Spleen (tissue), 11 donors: ENCODE data around the gene CACNA1C. TPM values are rescaled to one million over a fixed set of nuclear protein-coding genes. Genes with fewer than 3 reads are reported as not detected.

Source experiments
- DNase-seq: peaks from one replicate; pipeline ENCODE4 v3.0.0-alpha.2; 2020
- H3K27ac ChIP-seq, 8 donors: fragments of 200-600 bp; sonication (generic) in 7 of 8; 1 replicate in 4 of 8; 2 replicates in 4 of 8; pipeline versions ENCODE4 v1.5.0 to v1.8.0; 2016 to 2021; ENCODE audit warnings: inconsistent platforms in 4 of 8, mild to moderate bottlenecking in 4 of 8, moderate library complexity in 1 of 8
- H3K27me3 ChIP-seq, 7 donors: fragments of 200-600 bp; sonication (generic) in 6 of 7; replicated peaks in 1 of 7; 1 replicate in 4 of 7; 2 replicates in 3 of 7; pipeline versions ENCODE4 v1.5.0 to v1.8.0; 2016 to 2021; ENCODE audit warnings: inconsistent platforms in 3 of 7, mild to moderate bottlenecking in 1 of 7
- H3K36me3 ChIP-seq, 6 donors: fragments of 200-600 bp; sonication (generic) in 5 of 6; 1 replicate in 4 of 6; 2 replicates in 2 of 6; pipeline versions ENCODE4 v1.5.0 to v1.8.0; 2016 to 2021; ENCODE audit warnings: inconsistent platforms in 2 of 6
- H3K4me1 ChIP-seq, 6 donors: fragments of 200-600 bp; sonication (generic) in 5 of 6; 1 replicate in 3 of 6; 2 replicates in 3 of 6; pipeline versions ENCODE4 v1.5.0 to v1.8.0; 2016 to 2021; ENCODE audit warnings: inconsistent platforms in 3 of 6
- H3K4me3 ChIP-seq, 8 donors: fragments of 200-600 bp; sonication (generic) in 7 of 8; 1 replicate in 4 of 8; 2 replicates in 4 of 8; pipeline versions ENCODE4 v1.5.0 to v1.8.0; 2016 to 2021; ENCODE audit warnings: inconsistent platforms in 4 of 8, mild to moderate bottlenecking in 4 of 8, moderate library complexity in 2 of 8
- H3K9me3 ChIP-seq, 8 donors: fragments of 200-600 bp; sonication (generic) in 7 of 8; 1 replicate in 4 of 8; 2 replicates in 4 of 8; pipeline versions ENCODE4 v1.5.0 to v1.8.0; 2016 to 2021; ENCODE audit warnings: inconsistent platforms in 4 of 8
- CTCF ChIP-seq, 11 experiments: fragments of 200-600 bp in 7 of 11; fragments of 450-650 bp in 4 of 11; sonication (generic) in 4 of 11; IDR thresholded peaks in 8 of 11; conservative IDR thresholded peaks in 3 of 11; 1 replicate in 7 of 11; 2 replicates in 4 of 11; pipeline versions ENCODE4 v1.4.0 to v1.8.0; 2016 to 2021; ENCODE audit warnings: antibody characterized with exemption in 11 of 11, inconsistent platforms in 4 of 11, mild to moderate bottlenecking in 1 of 11
- POLR2A ChIP-seq, 3 donors: fragments of 450-650 bp; IDR thresholded peaks; one replicate each; pipeline ENCODE4 v1.5.1; 2017; ENCODE audit warnings: antibody characterized with exemption in 3 of 3, mild to moderate bottlenecking in 1 of 3
- POLR2AphosphoS5 ChIP-seq, 3 donors: sonication (generic); formaldehyde crosslinking; IDR thresholded peaks; one replicate each; pipeline ENCODE4 v1.5.1; 2017; ENCODE audit warnings: antibody characterized with exemption in 3 of 3
- WGBS, 5 donors: extraction: QIAGEN DNeasy Blood & Tissue Kit in 3 of 5; methylation state at CpG; one replicate each; pipeline versions ENCODE4 v1.1.5 to v1.1.7; 2013 to 2018; 5-methylcytosine and 5-hydroxymethylcytosine counted together
- intact Hi-C: fragments of 100-400 bp; cut with DNase I; formaldehyde crosslinking; loops from one replicate; pipeline ENCODE4 v1.15.0; 2023; ENCODE audit warnings: low total_unique reads
- polyA plus RNA-seq, 3 donors: library from polyadenylated mRNA; stranded (reverse); fragments of 200-250 nt; gene quantifications; one replicate each; pipeline ENCODE4 v1.2.1, GENCODE V29; 2013
- total RNA-seq, 7 donors: library from RNA; depleted of rRNA in 3 of 7; stranded (reverse); fragments of >200 nt in 3 of 7; fragmentation: NEBNext Ultra II Directional in 4 of 7; extraction: Animal tissue kit (Norgen Biotek cat#: 25700) in 4 of 7; gene quantifications; one replicate each; pipeline versions ENCODE4 v1.1.0 to v1.2.1, GENCODE V29; 2016 to 2021
- donor health status: healthy with polysubstance abuse.
- donor health status: DM: no; HTN: no; CAD: no; lungs with moderate emphysema.
- donor health status: DM: no; HTN: no; CAD: no.
- donor health status: Bipolar disorder and iron deficiency.
- donor health status: healthy.
- donor health status: DM: no; HTN: no; CAD: no.
- donor health status: DM: yes; HTN: yes; CAD: no.

The CACNA1C gene
- total and polyA plus RNA-seq, 10 donors, result 0.67 to 27.6 (median 18.4) TPM

- TF ChIP-seq POLR2A (IDR thresholded peaks at IDR 0.05) (no peak), CTCF (IDR thresholded peaks at IDR 0.05 in 8 of 11, conservative IDR thresholded peaks at IDR 0.05 in 3 of 11) (no peak), POLR2AphosphoS5 (IDR thresholded peaks at IDR 0.05) (no peak)
- DNase-seq, result no peak
- Histone ChIP-seq H3K27ac (no peak overlapping the region), H3K27me3 (no peaks in the 10 kb centered on the region), H3K4me3 (no peak overlapping the region), H3K36me3 (no peaks in the 10 kb centered on the region), H3K4me1 (peaks cover 4 to 40% (median 9%) of the 10 kb centered on the region in 6 donors), H3K9me3 (no peaks in the 10 kb centered on the region)
- intact Hi-C loops, result no loop called here
- 43 to 65% (median 53%) methylated on average over 3 of the region's 3 CpGs for WGBS, 5 donors
These were observed 282.7 kb downstream of the CACNA1C start for GRCh38 chr12:2335513-2335912.

GRCh38 chr12:2335916-2336315 lies 283.1 kb downstream of the CACNA1C start:
- Histone ChIP-seq H3K36me3 (no peaks in the 10 kb centered on the region), H3K27ac (peak overlapping the region in 2 of 8 donors; percentile 1 to 31), H3K4me3 (no peak overlapping the region), H3K4me1 (peaks cover 1 to 43% (median 10%) of the 10 kb centered on the region in 6 donors), H3K27me3 (no peaks in the 10 kb centered on the region), H3K9me3 (no peaks in the 10 kb centered on the region)
- intact Hi-C loops, result no loop called here
- WGBS, 5 donors, result 58 to 73% (median 70%) methylated on average over 3 of the region's 3 CpGs
- TF ChIP-seq POLR2A (IDR thresholded peaks at IDR 0.05) (no peak), POLR2AphosphoS5 (IDR thresholded peaks at IDR 0.05) (no peak), CTCF (IDR thresholded peaks at IDR 0.05 in 8 of 11, conservative IDR thresholded peaks at IDR 0.05 in 3 of 11) (no peak)
- DNase-seq, result no peak

- 30 to 44% (median 35%) methylated on average over 5 of the region's 5 CpGs for WGBS, 5 donors
- H3K27ac ChIP-seq, result peak overlapping the region in 2 of 8 donors; percentile 1 to 31
- no peaks in the 10 kb centered on the region for H3K36me3 ChIP-seq
- intact Hi-C loops, result no loop called here
- H3K27me3 ChIP-seq, result no peaks in the 10 kb centered on the region
- no peaks in the 10 kb centered on the region for H3K9me3 ChIP-seq
- H3K4me3 ChIP-seq, result no peak overlapping the region
- peaks cover 0 to 47% (median 12%) of the 10 kb centered on the region in 6 donors for H3K4me1 ChIP-seq
- TF ChIP-seq POLR2A (IDR thresholded peaks at IDR 0.05) (no peak), POLR2AphosphoS5 (IDR thresholded peaks at IDR 0.05) (no peak), CTCF (IDR thresholded peaks at IDR 0.05 in 8 of 11, conservative IDR thresholded peaks at IDR 0.05 in 3 of 11) (no peak)
- DNase-seq, result no peak
These were observed 283.6 kb downstream of the CACNA1C start for GRCh38 chr12:2336409-2336829.

- intact Hi-C loops, result no loop called here
- 82 to 91% (median 89%) methylated on average over 11 of the region's 11 CpGs for WGBS, 5 donors
- DNase-seq, result no peak
- Histone ChIP-seq H3K4me1 (peaks cover 0 to 51% (median 16%) of the 10 kb centered on the region in 6 donors), H3K27me3 (no peaks in the 10 kb centered on the region), H3K9me3 (no peaks in the 10 kb centered on the region), H3K4me3 (no peak overlapping the region), H3K27ac (peak overlapping the region in 1 of 8 donors; percentile 31), H3K36me3 (no peaks in the 10 kb centered on the region)
- TF ChIP-seq POLR2AphosphoS5 (IDR thresholded peaks at IDR 0.05) (no peak), CTCF (IDR thresholded peaks at IDR 0.05 in 8 of 11, conservative IDR thresholded peaks at IDR 0.05 in 3 of 11) (no peak), POLR2A (IDR thresholded peaks at IDR 0.05) (no peak)
These were observed 284.5 kb downstream of the CACNA1C start for GRCh38 chr12:2337031-2338010.
